Activated B cell treated with CpG ODN at 0.5 μM for 24 hours (primary cell): Measurements from ENCODE around the gene PBX3. TPM values are rescaled to one million over a fixed set of nuclear protein-coding genes. Genes with fewer than 3 reads are reported as not detected.

ENCODE experiments used
- ATAC-seq: fragments of 200-7000 bp; cut with Tn5 transposase; one replicate; pipeline ENCODE4 v1.10.0; 2021; ENCODE audit warnings: low read depth, mild to moderate bottlenecking, moderate library complexity
- CTCF ChIA-PET: fragments of 350-600 bp; sonication (Branson Sonifier 250); formaldehyde crosslinking; loops from one replicate; lab custom pipeline; 2021; ENCODE audit warnings: antibody characterized with exemption; lab: Charles Lee
- POLR2A ChIA-PET: fragments of 350-600 bp; sonication (Branson Sonifier 250); formaldehyde crosslinking; loops from one replicate; lab custom pipeline; 2021; ENCODE audit warnings: antibody characterized with exemption; lab: Charles Lee
- DNase-seq: peaks from one replicate; pipeline ENCODE4 v3.0.0; 2022
- H3K27ac Mint-ChIP-seq: one replicate; pipeline ENCODE4 v1.8.0; 2020; ENCODE audit warnings: mixed read lengths
- H3K27me3 Mint-ChIP-seq: one replicate; pipeline ENCODE4 v1.8.0; 2021; ENCODE audit warnings: mixed read lengths
- H3K36me3 Mint-ChIP-seq: one replicate; pipeline ENCODE4 v1.8.0; 2021; ENCODE audit warnings: low read depth, mixed read lengths
- H3K4me1 Mint-ChIP-seq: one replicate; pipeline ENCODE4 v1.8.0; 2021; ENCODE audit warnings: mixed read lengths
- H3K4me3 Mint-ChIP-seq: one replicate; pipeline ENCODE4 v1.8.0; 2020; ENCODE audit warnings: mild to moderate bottlenecking, mixed read lengths
- H3K9me3 Mint-ChIP-seq: one replicate; pipeline ENCODE4 v1.8.0; 2020; ENCODE audit warnings: mixed read lengths
- CTCF ChIP-seq: fragments of 200-600 bp; IDR thresholded peaks from one replicate; pipeline ENCODE4 v1.8.0; 2022; ENCODE audit warnings: antibody characterized with exemption, mild to moderate bottlenecking
- intact Hi-C: fragments of 100-400 bp; cut with micrococcal nuclease; formaldehyde crosslinking; loops from one replicate; pipeline ENCODE4 v1.15.1; 2024
- total RNA-seq: library from RNA; stranded (reverse); gene quantifications from 2 replicates; pipeline ENCODE4 v1.2.3, GENCODE V29; 2022

PBX3 gene
- total RNA-seq, 1 donor from 2014 or later = 37.2 TPM

GRCh38 chr9:125842242-125842641 is 95.1 kb downstream of the PBX3 start:
- H3K9me3 Mint-ChIP-seq = no peaks in the 10 kb centered on the region
- no peak for ATAC-seq
- peaks cover 64% of the 10 kb centered on the region for H3K4me1 Mint-ChIP-seq
- no peaks in the 10 kb centered on the region for H3K27me3 Mint-ChIP-seq
- intact Hi-C loops = no loop called here
- H3K36me3 Mint-ChIP-seq = no peaks in the 10 kb centered on the region
- H3K4me3 Mint-ChIP-seq = no peak overlapping the region
- ChIA-PET CTCF (no interaction called here), POLR2A (interaction anchor here (1.2 to 4.9 kb wide), 2 partner anchors 12 to 75 kb away, joined by 3 to 21 read pairs; no protein-coding TSS in a partner anchor)
- DNase-seq = no peak
- no peak for TF ChIP-seq CTCF
- H3K27ac Mint-ChIP-seq = no peak overlapping the region

- intact Hi-C loops = no loop called here
- no peak for TF ChIP-seq CTCF
- ChIA-PET CTCF (no interaction called here), POLR2A (interaction anchor here (4.9 kb wide), 1 partner anchor 13 kb away, joined by 21 read pairs; no protein-coding TSS in a partner anchor)
- H3K9me3 Mint-ChIP-seq = no peaks in the 10 kb centered on the region
- H3K27ac Mint-ChIP-seq = no peak overlapping the region
- H3K4me3 Mint-ChIP-seq = no peak overlapping the region
- no peaks in the 10 kb centered on the region for H3K27me3 Mint-ChIP-seq
- no peaks in the 10 kb centered on the region for H3K36me3 Mint-ChIP-seq
- peaks cover 64% of the 10 kb centered on the region for H3K4me1 Mint-ChIP-seq
- no peak for ATAC-seq
- no peak for DNase-seq
Observed at GRCh38 chr9:125843646-125844045, 96.5 kb downstream of the PBX3 start.

- no peaks in the 10 kb centered on the region for H3K27me3 Mint-ChIP-seq
- CTCF ChIA-PET = no interaction called here
- no peaks in the 10 kb centered on the region for H3K36me3 Mint-ChIP-seq
- no peaks in the 10 kb centered on the region for H3K9me3 Mint-ChIP-seq
- no peak for TF ChIP-seq CTCF
- H3K27ac Mint-ChIP-seq = no peak overlapping the region
- ATAC-seq = no peak
- POLR2A ChIA-PET = interaction anchor here (0.7 to 4.9 kb wide), 4 partner anchors 14 to 604 kb away, joined by 3 to 21 read pairs (median 4); no protein-coding TSS in a partner anchor
- DNase-seq = no peak
- H3K4me1 Mint-ChIP-seq = peaks cover 56% of the 10 kb centered on the region
- intact Hi-C loops = no loop called here
- H3K4me3 Mint-ChIP-seq = no peak overlapping the region
Observed at GRCh38 chr9:125844611-125845010, 97.4 kb downstream of the PBX3 start.

- H3K9me3 Mint-ChIP-seq = no peaks in the 10 kb centered on the region
- no peak for ATAC-seq
- TF ChIP-seq CTCF = no peak
- ChIA-PET CTCF (interaction anchor here (1.0 kb wide), 1 partner anchor 287 kb away, joined by 3 read pairs; no protein-coding TSS in a partner anchor), POLR2A (interaction anchor here (0.8 to 4.9 kb wide), 2 partner anchors 15 to 21 kb away, joined by 4 to 21 read pairs; no protein-coding TSS in a partner anchor)
- intact Hi-C loops = no loop called here
- H3K27ac Mint-ChIP-seq = no peak overlapping the region
- no peaks in the 10 kb centered on the region for H3K36me3 Mint-ChIP-seq
- H3K4me3 Mint-ChIP-seq = no peak overlapping the region
- DNase-seq = no peak
- peaks cover 51% of the 10 kb centered on the region for H3K4me1 Mint-ChIP-seq
- H3K27me3 Mint-ChIP-seq = no peaks in the 10 kb centered on the region
Observed at GRCh38 chr9:125845271-125845808, 98.2 kb downstream of the PBX3 start.

GRCh38 chr9:125847735-125848134 is 100.6 kb downstream of the PBX3 start:
- TF ChIP-seq CTCF = no peak
- intact Hi-C loops = loop anchor here (2.0 kb wide), 1 partner anchor 21 kb away; no protein-coding TSS in a partner anchor
- ChIA-PET CTCF (no interaction called here), POLR2A (no interaction called here)
- no peaks in the 10 kb centered on the region for H3K27me3 Mint-ChIP-seq
- H3K36me3 Mint-ChIP-seq = no peaks in the 10 kb centered on the region
- DNase-seq (no peak), ATAC-seq (no peak)
- no peaks in the 10 kb centered on the region for H3K9me3 Mint-ChIP-seq
- H3K27ac Mint-ChIP-seq = peak overlapping the region; percentile 24
- H3K4me1 Mint-ChIP-seq = peaks cover 27% of the 10 kb centered on the region
- no peak overlapping the region for H3K4me3 Mint-ChIP-seq
